ENCODE results near the gene GPAT3.

The GPAT3 gene

DNA sequence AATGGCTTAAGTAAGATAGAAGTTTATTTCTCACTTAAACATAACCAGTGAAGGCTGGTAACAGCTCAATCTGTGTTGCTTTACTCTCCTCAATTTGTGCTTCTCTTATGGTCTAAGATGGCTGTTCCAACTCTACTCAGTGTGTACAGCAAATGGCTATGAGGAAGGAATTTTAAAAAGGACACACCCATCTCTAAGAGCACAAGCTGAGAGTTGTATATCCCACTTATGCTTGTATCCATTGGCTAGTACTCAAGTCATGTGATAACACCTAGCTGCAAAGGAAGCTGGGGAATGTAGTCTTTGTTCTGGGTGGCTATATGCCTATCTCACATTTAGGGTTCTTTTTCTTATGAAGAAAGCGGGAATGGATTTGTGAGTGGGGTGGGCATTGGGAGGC is 63.3 kb downstream of the GPAT3 start:
- Histone ChIP-seq H2BK120ac (ENCODE audit: insufficient read depth, low read length, poor library complexity) (no peak overlapping the region), H3K27me3 (ENCODE audit: insufficient read depth, low read length) (no peaks in the 10 kb centered on the region), H3K14ac (ENCODE audit: low read length) (no peak overlapping the region), H3K4me1 (ENCODE audit: control insufficient read depth in 1 of 2, insufficient read depth in 2 of 2, low read length in 2 of 2) (no peaks in the 10 kb centered on the region), H3K18ac (ENCODE audit: low read length) (no peak overlapping the region), H2BK12ac (ENCODE audit: low read length) (no peak overlapping the region), H3K79me2 (ENCODE audit: control insufficient read depth, insufficient read depth, low read length, poor library complexity) (no peaks in the 10 kb centered on the region), H3K36me3 (ENCODE audit: control insufficient read depth in 1 of 2, insufficient read depth in 2 of 2, low read length in 2 of 2) (no peaks in the 10 kb centered on the region), H3K79me1 (ENCODE audit: low read length) (no peaks in the 10 kb centered on the region), H3K23ac (ENCODE audit: low read length) (no peak overlapping the region), H2AFZ (ENCODE audit: insufficient read depth, low read length, poor library complexity) (no peak overlapping the region), H2BK5ac (ENCODE audit: low read depth, low read length, poor library complexity) (no peak overlapping the region), H3K9ac (ENCODE audit: low read length) (no peak overlapping the region), H4K12ac (ENCODE audit: low read depth, low read length) (no peak overlapping the region), H3K27ac (ENCODE audit: low read depth, low read length) (no peak overlapping the region), H3K4ac (ENCODE audit: low read depth, low read length) (no peak overlapping the region), H4K8ac (ENCODE audit: low read depth, low read length) (no peak overlapping the region), H3K4me3 (ENCODE audit: low read depth, low read length) (no peak overlapping the region), H2AK5ac (ENCODE audit: low read length) (no peak overlapping the region), H3K9me3 (ENCODE audit: insufficient read depth, low read depth, low read length) (no peaks in the 10 kb centered on the region), H3K4me2 (ENCODE audit: low read length) (no peak overlapping the region), H4K91ac (ENCODE audit: low read depth, low read length) (no peak overlapping the region)
- peak; percentile 4 to 45 for DNase-seq
- WGBS (ENCODE audit: extremely low coverage, insufficient coverage, insufficient read length): no CpG with 5 or more reads among the region's 1 CpG

DNA sequence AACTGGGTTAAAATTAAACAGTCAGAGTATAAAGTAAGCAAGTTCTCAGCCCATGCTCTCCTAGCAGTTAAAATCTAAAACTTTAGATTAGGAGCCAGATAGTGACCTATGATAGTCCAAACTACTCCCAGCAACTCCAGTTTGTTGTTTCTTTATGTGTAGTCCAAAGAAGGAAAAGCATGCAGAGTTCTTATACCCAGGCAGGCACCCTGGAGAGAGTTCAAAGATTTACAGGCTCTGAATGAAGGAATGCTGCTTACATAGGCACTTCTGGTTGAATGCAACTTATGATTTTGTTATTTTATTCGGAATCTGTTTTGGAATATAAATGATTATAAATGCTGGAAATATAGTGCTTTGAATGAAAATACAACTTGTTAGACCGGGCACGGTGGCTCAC is 67.2 kb downstream of the GPAT3 start:
- Histone ChIP-seq H4K12ac (ENCODE audit: low read depth, low read length) (no peak overlapping the region), H3K14ac (ENCODE audit: low read length) (no peak overlapping the region), H3K23ac (ENCODE audit: low read length) (no peak overlapping the region), H2BK5ac (ENCODE audit: low read depth, low read length, poor library complexity) (no peak overlapping the region), H3K18ac (ENCODE audit: low read length) (no peak overlapping the region), H3K79me1 (ENCODE audit: low read length) (no peaks in the 10 kb centered on the region), H2AK5ac (ENCODE audit: low read length) (no peak overlapping the region), H3K79me2 (ENCODE audit: control insufficient read depth, insufficient read depth, low read length, poor library complexity) (no peaks in the 10 kb centered on the region), H3K4ac (ENCODE audit: low read depth, low read length) (no peak overlapping the region), H3K9ac (ENCODE audit: low read length) (no peak overlapping the region), H2BK12ac (ENCODE audit: low read length) (no peak overlapping the region), H2AFZ (ENCODE audit: insufficient read depth, low read length, poor library complexity) (no peak overlapping the region), H4K8ac (ENCODE audit: low read depth, low read length) (no peak overlapping the region), H3K4me1 (ENCODE audit: control insufficient read depth in 1 of 2, insufficient read depth in 2 of 2, low read length in 2 of 2) (no peaks in the 10 kb centered on the region), H3K27me3 (ENCODE audit: insufficient read depth, low read length) (no peaks in the 10 kb centered on the region), H3K36me3 (ENCODE audit: control insufficient read depth in 1 of 2, insufficient read depth in 2 of 2, low read length in 2 of 2) (no peaks in the 10 kb centered on the region), H3K4me2 (ENCODE audit: low read length) (no peak overlapping the region), H4K91ac (ENCODE audit: low read depth, low read length) (no peak overlapping the region), H3K27ac (ENCODE audit: low read depth, low read length) (no peak overlapping the region), H2BK120ac (ENCODE audit: insufficient read depth, low read length, poor library complexity) (no peak overlapping the region), H3K4me3 (ENCODE audit: low read depth, low read length) (no peak overlapping the region), H3K9me3 (ENCODE audit: insufficient read depth, low read depth, low read length) (no peaks in the 10 kb centered on the region)
- no CpG with 5 or more reads among the region's 3 CpGs for WGBS (ENCODE audit: extremely low coverage, insufficient coverage, insufficient read length)
- DNase-seq: no peak

DNA sequence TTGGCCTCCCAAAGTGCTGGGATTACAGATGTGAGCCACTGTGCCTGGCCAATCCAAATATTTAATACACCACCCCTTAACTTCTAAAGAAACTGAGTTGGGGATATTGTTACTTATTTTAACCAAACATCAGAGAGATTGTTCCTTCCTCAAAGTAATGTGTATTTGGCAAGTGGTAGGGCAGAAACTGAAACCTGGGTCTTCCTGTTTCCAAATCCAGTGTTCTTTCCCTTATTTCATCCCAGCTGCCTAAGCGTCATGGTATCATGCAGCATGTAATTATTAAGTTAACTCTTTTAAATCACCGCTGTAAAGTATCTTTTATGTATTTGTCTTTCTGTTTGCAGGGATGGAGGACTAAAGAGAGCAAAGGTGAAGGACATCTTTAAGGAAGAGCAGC is 68.4 kb downstream of the GPAT3 start:
- no CpG with 5 or more reads among the region's 2 CpGs for WGBS (ENCODE audit: extremely low coverage, insufficient coverage, insufficient read length)
- Histone ChIP-seq H4K91ac (ENCODE audit: low read depth, low read length) (no peak overlapping the region), H2BK120ac (ENCODE audit: insufficient read depth, low read length, poor library complexity) (no peak overlapping the region), H3K79me2 (ENCODE audit: control insufficient read depth, insufficient read depth, low read length, poor library complexity) (no peaks in the 10 kb centered on the region), H3K4ac (ENCODE audit: low read depth, low read length) (no peak overlapping the region), H3K4me2 (ENCODE audit: low read length) (no peak overlapping the region), H3K79me1 (ENCODE audit: low read length) (no peaks in the 10 kb centered on the region), H2AK5ac (ENCODE audit: low read length) (no peak overlapping the region), H4K8ac (ENCODE audit: low read depth, low read length) (no peak overlapping the region), H3K4me3 (ENCODE audit: low read depth, low read length) (no peak overlapping the region), H3K4me1 (ENCODE audit: control insufficient read depth in 1 of 2, insufficient read depth in 2 of 2, low read length in 2 of 2) (no peaks in the 10 kb centered on the region), H3K18ac (ENCODE audit: low read length) (no peak overlapping the region), H3K9me3 (ENCODE audit: insufficient read depth, low read depth, low read length) (no peaks in the 10 kb centered on the region), H3K27me3 (ENCODE audit: insufficient read depth, low read length) (no peaks in the 10 kb centered on the region), H3K23ac (ENCODE audit: low read length) (no peak overlapping the region), H2BK12ac (ENCODE audit: low read length) (no peak overlapping the region), H3K14ac (ENCODE audit: low read length) (no peak overlapping the region), H3K27ac (ENCODE audit: low read depth, low read length) (no peak overlapping the region), H2AFZ (ENCODE audit: insufficient read depth, low read length, poor library complexity) (no peak overlapping the region), H2BK5ac (ENCODE audit: low read depth, low read length, poor library complexity) (no peak overlapping the region), H4K12ac (ENCODE audit: low read depth, low read length) (no peak overlapping the region), H3K9ac (ENCODE audit: low read length) (no peak overlapping the region), H3K36me3 (ENCODE audit: control insufficient read depth in 1 of 2, insufficient read depth in 2 of 2, low read length in 2 of 2) (no peaks in the 10 kb centered on the region)
- peak in 1 of 2 donors; percentile 4 for DNase-seq

DNA sequence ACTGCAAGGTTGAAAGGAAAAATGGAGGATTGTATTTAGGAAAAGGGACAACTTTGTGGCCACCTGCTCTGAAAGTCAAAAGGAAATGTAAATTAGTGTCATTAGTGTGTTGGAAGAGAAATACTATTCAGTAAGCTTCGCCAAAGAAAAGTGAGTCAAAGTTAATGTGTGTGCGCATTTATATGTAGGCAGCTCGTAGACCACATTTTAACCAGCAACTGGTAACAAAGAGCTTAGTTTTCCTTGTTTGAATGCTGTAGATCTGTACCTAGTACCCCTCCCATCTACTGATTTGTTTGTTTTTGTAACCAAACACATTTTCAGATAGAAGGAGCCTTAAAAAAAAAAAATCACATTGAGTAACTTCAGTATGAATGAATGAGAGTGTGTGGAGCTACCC is 69.3 kb downstream of the GPAT3 start:
- no peaks in the 10 kb centered on the region for H3K27me3 ChIP-seq (ENCODE audit: insufficient read depth, low read length)
- no peaks in the 10 kb centered on the region for H3K9me3 ChIP-seq (ENCODE audit: insufficient read depth, low read depth, low read length)
- H3K27ac ChIP-seq (ENCODE audit: low read depth, low read length): no peak overlapping the region
- no peak overlapping the region for H4K12ac ChIP-seq (ENCODE audit: low read depth, low read length)
- H3K18ac ChIP-seq (ENCODE audit: low read length): no peak overlapping the region
- H3K4me2 ChIP-seq (ENCODE audit: low read length): no peak overlapping the region
- H3K9ac ChIP-seq (ENCODE audit: low read length): no peak overlapping the region
- no peaks in the 10 kb centered on the region for H3K36me3 ChIP-seq (ENCODE audit: control insufficient read depth in 1 of 2, insufficient read depth in 2 of 2, low read length in 2 of 2)
- no peak overlapping the region for H2AK5ac ChIP-seq (ENCODE audit: low read length)
- H2BK5ac ChIP-seq (ENCODE audit: low read depth, low read length, poor library complexity): no peak overlapping the region
- no peak overlapping the region for H2BK120ac ChIP-seq (ENCODE audit: insufficient read depth, low read length, poor library complexity)
- no CpG with 5 or more reads among the region's 3 CpGs for WGBS (ENCODE audit: extremely low coverage, insufficient coverage, insufficient read length)
- H3K23ac ChIP-seq (ENCODE audit: low read length): no peak overlapping the region
- H3K79me1 ChIP-seq (ENCODE audit: low read length): no peaks in the 10 kb centered on the region
- no peak overlapping the region for H4K8ac ChIP-seq (ENCODE audit: low read depth, low read length)
- H2AFZ ChIP-seq (ENCODE audit: insufficient read depth, low read length, poor library complexity): no peak overlapping the region
- no peak for DNase-seq
- H2BK12ac ChIP-seq (ENCODE audit: low read length): no peak overlapping the region
- H3K4me3 ChIP-seq (ENCODE audit: low read depth, low read length): no peak overlapping the region
- no peak overlapping the region for H4K91ac ChIP-seq (ENCODE audit: low read depth, low read length)
- no peak overlapping the region for H3K4ac ChIP-seq (ENCODE audit: low read depth, low read length)
- no peaks in the 10 kb centered on the region for H3K4me1 ChIP-seq (ENCODE audit: control insufficient read depth in 1 of 2, insufficient read depth in 2 of 2, low read length in 2 of 2)
- no peak overlapping the region for H3K14ac ChIP-seq (ENCODE audit: low read length)
- no peaks in the 10 kb centered on the region for H3K79me2 ChIP-seq (ENCODE audit: control insufficient read depth, insufficient read depth, low read length, poor library complexity)
